ENCODE measurements around the gene SNX4. TPM values are rescaled to one million over a fixed set of nuclear protein-coding genes. Genes with fewer than 3 reads are reported as not detected.

The SNX4 gene
- total and polyA plus RNA-seq, 2 of the 8 experiments (the other 6 are each of a cell fraction or from before 2014, with no cell fraction given), result 7.2 to 23.1 TPM

DNA sequence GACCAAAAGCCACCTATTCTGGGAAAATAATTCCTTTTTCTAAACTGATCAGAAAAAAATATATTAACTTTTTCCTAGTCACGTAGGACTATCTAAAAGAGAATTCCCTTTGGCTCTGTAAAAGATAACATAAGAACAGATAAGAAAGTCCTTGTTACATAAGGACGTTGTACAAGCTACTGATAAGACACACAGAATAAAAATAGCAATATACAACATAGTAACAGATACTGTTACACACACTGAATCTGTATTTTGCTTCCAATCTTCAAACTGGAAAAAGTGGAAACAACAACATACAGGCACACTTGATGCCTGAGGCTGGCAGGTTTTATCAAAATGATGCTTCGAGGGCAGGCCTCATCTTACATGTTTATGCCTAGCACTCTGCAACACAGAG is 59.8 kb downstream of the SNX4 start:
- H3K4me3 ChIP-seq (ENCODE audit: extremely low read depth in 1 of 4, insufficient read depth in 2 of 4, low read depth in 3 of 4, low read length in 4 of 4), result no peak overlapping the region
- FAIRE-seq (no peak), DNase-seq (ENCODE audit: low read depth in 1 of 2, low spot score in 2 of 2) (no peak)
- no peaks in the 10 kb centered on the region for H3K79me1 ChIP-seq (ENCODE audit: low read depth, low read length)
- H3K23ac ChIP-seq (ENCODE audit: insufficient read length), result no peak overlapping the region
- 92% methylated on average over 3 of the region's 3 CpGs; no CpG with 5 or more reads in 1 of the 2 experiments for WGBS, 2 experiments (ENCODE audit: extremely low coverage in 1 of 2, insufficient coverage in 1 of 2, insufficient read length in 1 of 2, insufficient replicate concordance in 2 of 2, low coverage in 1 of 2, low lambda C conversion rate in 2 of 2, missing lambda C conversion rate in 1 of 2)
- no peak overlapping the region for H2BK120ac ChIP-seq (replicated peaks; ENCODE audit: low read depth, low read length)
- H2AK5ac ChIP-seq (ENCODE audit: low read depth, low read length), result no peak overlapping the region
- CTCF ChIA-PET (ENCODE audit: partially characterized antibody), result no interaction called here
- no peak overlapping the region for H4K91ac ChIP-seq (replicated peaks; ENCODE audit: insufficient read length, low read length)
- H3K4ac ChIP-seq (replicated peaks; ENCODE audit: insufficient read length, low read depth, low read length), result no peak overlapping the region
- no peak overlapping the region for H3K9ac ChIP-seq (replicated peaks in 1 of 4; ENCODE audit: extremely low read depth in 1 of 4, low read depth in 3 of 4, low read length in 3 of 4)
- no peak overlapping the region for H3K18ac ChIP-seq (ENCODE audit: extremely low read depth, low read length)
- no peak overlapping the region for H2BK12ac ChIP-seq (ENCODE audit: low read depth, low read length)
- H3K56ac ChIP-seq (replicated peaks; ENCODE audit: insufficient read length, low read depth, low read length), result no peak overlapping the region
- no peak overlapping the region for H3K14ac ChIP-seq (ENCODE audit: insufficient read length)
- no peak overlapping the region for H2BK20ac ChIP-seq (ENCODE audit: low read length)
- no peak overlapping the region for H2BK5ac ChIP-seq (ENCODE audit: low read depth, low read length)
- H3K4me1 ChIP-seq (replicated peaks in 1 of 4; ENCODE audit: control insufficient read depth in 3 of 4, insufficient read depth in 4 of 4, low read length in 3 of 4), result no peaks in the 10 kb centered on the region
- no peaks in the 10 kb centered on the region for H3K27me3 ChIP-seq (replicated peaks in 1 of 4; ENCODE audit: control insufficient read depth in 3 of 4, extremely low read depth in 1 of 4, insufficient read depth in 3 of 4, low read length in 3 of 4)
- H3K4me2 ChIP-seq (ENCODE audit: insufficient read depth in 1 of 2, low read depth in 2 of 2, low read length in 2 of 2), result no peak overlapping the region
- H3K27ac ChIP-seq (ENCODE audit: low read depth, low read length), result no peak overlapping the region
- peaks cover 6 to 25% (median 10%) of the 10 kb centered on the region in 4 experiments; a peak in 7 of 8 replicates for H3K36me3 ChIP-seq (ENCODE audit: control insufficient read depth in 2 of 4, insufficient read depth in 4 of 4, low read length in 3 of 4)
- POLR2A ChIA-PET (ENCODE audit: partially characterized antibody), result no interaction called here
- no peaks in the 10 kb centered on the region for H3K9me3 ChIP-seq (ENCODE audit: insufficient read depth in 2 of 2, low read depth in 1 of 2, low read length in 1 of 2)
- no peak overlapping the region for H2BK15ac ChIP-seq (ENCODE audit: low read length)
- peaks cover 0 to 2% of the 10 kb centered on the region in 2 experiments for H4K20me1 ChIP-seq (replicated peaks in 1 of 2; ENCODE audit: control insufficient read depth in 1 of 2, insufficient read depth in 2 of 2, low read length in 2 of 2)
- H3K23me2 ChIP-seq (ENCODE audit: low read depth, low read length), result no peaks in the 10 kb centered on the region
- no peak overlapping the region for H2AFZ ChIP-seq (ENCODE audit: low read length)
- no peak overlapping the region for H4K5ac ChIP-seq (ENCODE audit: insufficient read length, low read depth, low read length)
- H4K8ac ChIP-seq (ENCODE audit: extremely low read depth, insufficient read depth, low read length), result no peak overlapping the region
- H3K79me2 ChIP-seq (ENCODE audit: control insufficient read depth in 1 of 2, insufficient read depth in 2 of 2, low read length in 2 of 2), result no peaks in the 10 kb centered on the region
- TF ChIP-seq, protein P1, sequence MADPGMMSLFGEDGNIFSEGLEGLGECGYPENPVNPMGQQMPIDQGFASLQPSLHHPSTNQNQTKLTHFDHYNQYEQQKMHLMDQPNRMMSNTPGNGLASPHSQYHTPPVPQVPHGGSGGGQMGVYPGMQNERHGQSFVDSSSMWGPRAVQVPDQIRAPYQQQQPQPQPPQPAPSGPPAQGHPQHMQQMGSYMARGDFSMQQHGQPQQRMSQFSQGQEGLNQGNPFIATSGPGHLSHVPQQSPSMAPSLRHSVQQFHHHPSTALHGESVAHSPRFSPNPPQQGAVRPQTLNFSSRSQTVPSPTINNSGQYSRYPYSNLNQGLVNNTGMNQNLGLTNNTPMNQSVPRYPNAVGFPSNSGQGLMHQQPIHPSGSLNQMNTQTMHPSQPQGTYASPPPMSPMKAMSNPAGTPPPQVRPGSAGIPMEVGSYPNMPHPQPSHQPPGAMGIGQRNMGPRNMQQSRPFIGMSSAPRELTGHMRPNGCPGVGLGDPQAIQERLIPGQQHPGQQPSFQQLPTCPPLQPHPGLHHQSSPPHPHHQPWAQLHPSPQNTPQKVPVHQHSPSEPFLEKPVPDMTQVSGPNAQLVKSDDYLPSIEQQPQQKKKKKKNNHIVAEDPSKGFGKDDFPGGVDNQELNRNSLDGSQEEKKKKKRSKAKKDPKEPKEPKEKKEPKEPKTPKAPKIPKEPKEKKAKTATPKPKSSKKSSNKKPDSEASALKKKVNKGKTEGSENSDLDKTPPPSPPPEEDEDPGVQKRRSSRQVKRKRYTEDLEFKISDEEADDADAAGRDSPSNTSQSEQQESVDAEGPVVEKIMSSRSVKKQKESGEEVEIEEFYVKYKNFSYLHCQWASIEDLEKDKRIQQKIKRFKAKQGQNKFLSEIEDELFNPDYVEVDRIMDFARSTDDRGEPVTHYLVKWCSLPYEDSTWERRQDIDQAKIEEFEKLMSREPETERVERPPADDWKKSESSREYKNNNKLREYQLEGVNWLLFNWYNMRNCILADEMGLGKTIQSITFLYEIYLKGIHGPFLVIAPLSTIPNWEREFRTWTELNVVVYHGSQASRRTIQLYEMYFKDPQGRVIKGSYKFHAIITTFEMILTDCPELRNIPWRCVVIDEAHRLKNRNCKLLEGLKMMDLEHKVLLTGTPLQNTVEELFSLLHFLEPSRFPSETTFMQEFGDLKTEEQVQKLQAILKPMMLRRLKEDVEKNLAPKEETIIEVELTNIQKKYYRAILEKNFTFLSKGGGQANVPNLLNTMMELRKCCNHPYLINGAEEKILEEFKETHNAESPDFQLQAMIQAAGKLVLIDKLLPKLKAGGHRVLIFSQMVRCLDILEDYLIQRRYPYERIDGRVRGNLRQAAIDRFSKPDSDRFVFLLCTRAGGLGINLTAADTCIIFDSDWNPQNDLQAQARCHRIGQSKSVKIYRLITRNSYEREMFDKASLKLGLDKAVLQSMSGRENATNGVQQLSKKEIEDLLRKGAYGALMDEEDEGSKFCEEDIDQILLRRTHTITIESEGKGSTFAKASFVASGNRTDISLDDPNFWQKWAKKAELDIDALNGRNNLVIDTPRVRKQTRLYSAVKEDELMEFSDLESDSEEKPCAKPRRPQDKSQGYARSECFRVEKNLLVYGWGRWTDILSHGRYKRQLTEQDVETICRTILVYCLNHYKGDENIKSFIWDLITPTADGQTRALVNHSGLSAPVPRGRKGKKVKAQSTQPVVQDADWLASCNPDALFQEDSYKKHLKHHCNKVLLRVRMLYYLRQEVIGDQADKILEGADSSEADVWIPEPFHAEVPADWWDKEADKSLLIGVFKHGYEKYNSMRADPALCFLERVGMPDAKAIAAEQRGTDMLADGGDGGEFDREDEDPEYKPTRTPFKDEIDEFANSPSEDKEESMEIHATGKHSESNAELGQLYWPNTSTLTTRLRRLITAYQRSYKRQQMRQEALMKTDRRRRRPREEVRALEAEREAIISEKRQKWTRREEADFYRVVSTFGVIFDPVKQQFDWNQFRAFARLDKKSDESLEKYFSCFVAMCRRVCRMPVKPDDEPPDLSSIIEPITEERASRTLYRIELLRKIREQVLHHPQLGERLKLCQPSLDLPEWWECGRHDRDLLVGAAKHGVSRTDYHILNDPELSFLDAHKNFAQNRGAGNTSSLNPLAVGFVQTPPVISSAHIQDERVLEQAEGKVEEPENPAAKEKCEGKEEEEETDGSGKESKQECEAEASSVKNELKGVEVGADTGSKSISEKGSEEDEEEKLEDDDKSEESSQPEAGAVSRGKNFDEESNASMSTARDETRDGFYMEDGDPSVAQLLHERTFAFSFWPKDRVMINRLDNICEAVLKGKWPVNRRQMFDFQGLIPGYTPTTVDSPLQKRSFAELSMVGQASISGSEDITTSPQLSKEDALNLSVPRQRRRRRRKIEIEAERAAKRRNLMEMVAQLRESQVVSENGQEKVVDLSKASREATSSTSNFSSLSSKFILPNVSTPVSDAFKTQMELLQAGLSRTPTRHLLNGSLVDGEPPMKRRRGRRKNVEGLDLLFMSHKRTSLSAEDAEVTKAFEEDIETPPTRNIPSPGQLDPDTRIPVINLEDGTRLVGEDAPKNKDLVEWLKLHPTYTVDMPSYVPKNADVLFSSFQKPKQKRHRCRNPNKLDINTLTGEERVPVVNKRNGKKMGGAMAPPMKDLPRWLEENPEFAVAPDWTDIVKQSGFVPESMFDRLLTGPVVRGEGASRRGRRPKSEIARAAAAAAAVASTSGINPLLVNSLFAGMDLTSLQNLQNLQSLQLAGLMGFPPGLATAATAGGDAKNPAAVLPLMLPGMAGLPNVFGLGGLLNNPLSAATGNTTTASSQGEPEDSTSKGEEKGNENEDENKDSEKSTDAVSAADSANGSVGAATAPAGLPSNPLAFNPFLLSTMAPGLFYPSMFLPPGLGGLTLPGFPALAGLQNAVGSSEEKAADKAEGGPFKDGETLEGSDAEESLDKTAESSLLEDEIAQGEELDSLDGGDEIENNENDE (IDR thresholded peaks at IDR 0.05; ENCODE audit: insufficient replicate concordance, low read length), result no peak
